ENCODE results near the gene TBCD.
"Not testable (repeated sequence)": the region's sequence is repeated elsewhere in the genome, so short reads cannot be mapped to it uniquely, and the experiment has no call there.

TBCD gene

DNA sequence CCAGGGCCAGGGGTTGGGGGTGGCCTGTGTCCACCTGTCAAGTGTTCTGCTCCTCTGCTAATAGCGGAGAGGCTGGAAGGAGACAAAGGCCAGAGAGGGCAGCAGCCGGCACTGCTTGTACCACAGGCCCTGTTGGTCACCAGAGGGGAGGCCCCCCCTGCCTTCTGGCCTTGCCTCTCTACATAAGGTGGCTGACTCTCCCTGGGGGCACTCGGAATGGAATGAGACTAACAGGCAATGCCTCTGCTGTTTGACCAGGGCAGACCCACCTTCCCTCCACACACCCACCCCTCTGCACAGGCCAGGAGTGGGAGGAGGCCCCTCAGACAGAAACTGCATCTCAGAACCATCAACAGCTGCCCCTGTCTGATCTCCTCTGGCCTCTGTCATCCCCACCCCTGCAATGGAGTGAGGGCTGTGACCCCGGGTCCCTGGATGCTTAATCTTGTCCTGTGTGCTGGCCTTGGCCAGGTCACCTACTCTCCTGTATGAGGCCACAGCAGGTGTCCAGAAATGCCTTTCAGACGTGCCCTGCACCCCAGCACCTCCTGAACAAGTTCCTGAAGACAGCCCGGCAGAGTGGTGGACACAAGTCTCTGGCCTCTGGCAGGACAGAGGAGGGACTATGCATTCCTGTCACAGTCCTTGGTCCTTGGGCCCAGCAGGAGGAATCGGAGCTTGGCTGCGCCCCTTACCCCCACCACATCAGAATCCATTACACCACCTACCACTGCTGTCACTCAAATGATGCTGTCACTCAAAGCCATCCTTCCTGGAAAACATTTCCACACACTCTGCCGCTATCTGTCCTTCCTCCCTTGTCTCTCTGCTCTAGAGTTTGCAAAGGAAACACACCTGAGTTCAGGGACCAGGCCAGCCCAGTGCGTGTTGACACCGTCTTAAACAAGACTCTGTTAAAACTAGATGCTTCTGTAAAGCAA lies 195.5 kb downstream of the TBCD start:
- no peak overlapping the region for H3K4me3 ChIP-seq (ENCODE audit: low read length)
- TF ChIP-seq ZNF274 (IDR thresholded peaks at IDR 0.05; ENCODE audit: low read depth, low read length) = no peak

DNA sequence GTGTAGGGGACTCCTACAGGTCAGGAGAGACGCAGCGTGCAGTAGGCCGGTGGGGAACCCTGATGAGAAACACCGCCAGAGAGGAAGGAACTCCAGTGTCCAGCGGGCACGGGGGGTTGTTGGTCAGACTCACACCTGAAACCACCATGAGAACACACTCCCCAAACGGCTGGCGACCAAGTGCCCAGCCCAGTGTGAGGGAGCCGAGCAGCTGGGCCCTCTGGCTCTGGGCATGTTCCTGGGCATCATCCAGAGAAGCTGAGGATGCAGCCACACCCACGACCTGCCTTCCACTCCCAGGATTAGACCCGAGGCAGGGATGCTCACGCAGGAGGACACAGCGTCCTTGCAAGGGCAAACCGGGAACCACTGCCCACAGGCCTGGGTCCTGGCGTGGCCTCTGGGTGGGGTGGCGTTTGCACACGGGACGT lies 196.2 kb downstream of the TBCD start:
- TF ChIP-seq ZNF274 (IDR thresholded peaks at IDR 0.05; ENCODE audit: low read depth, low read length) = no peak
- H3K4me3 ChIP-seq (ENCODE audit: low read length) = no peak overlapping the region

DNA sequence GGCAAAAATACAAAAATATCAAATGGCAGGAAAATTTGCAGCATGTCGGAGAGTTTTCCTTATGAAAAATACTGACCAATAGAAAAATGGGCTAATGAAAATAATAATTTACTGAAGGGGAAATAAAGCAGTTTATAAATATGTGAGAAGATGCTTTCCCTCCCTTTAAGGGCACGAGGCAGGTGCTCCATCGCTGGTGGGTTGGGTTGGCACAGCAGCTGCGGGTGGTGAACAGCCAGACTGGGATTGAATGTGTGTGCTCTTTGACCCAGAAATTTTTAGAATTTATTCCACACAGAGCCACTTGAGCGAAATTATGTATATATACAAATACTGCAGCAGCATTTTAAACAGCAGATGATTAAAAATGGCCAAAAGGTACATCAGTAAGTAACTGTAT lies 197.1 kb downstream of the TBCD start:
- H3K4me3 ChIP-seq (ENCODE audit: low read length) = no peak overlapping the region
- no peak for TF ChIP-seq ZNF274 (IDR thresholded peaks at IDR 0.05; ENCODE audit: low read depth, low read length)

DNA sequence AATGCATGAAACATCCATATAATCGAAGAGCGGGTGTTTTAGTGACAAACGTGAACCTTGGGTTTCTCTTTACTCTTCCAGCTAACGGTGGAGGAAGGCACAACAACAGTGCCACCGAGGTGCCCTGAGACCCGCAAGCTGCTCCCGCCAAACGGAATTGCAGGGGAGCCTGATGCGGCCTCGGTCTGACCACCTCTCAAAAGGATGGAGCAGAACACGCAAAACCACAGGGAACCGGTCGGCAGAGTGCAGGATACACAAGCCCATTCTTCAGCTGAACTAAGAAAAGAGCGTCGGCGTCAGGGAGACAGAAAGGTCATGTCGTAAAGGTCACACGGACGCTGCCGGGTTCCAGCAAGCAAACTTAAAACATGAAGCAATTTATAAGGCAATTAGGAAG lies 197.5 kb downstream of the TBCD start:
- no peak for TF ChIP-seq ZNF274 (IDR thresholded peaks at IDR 0.05; ENCODE audit: low read depth, low read length)
- H3K4me3 ChIP-seq (ENCODE audit: low read length) = no peak overlapping the region

DNA sequence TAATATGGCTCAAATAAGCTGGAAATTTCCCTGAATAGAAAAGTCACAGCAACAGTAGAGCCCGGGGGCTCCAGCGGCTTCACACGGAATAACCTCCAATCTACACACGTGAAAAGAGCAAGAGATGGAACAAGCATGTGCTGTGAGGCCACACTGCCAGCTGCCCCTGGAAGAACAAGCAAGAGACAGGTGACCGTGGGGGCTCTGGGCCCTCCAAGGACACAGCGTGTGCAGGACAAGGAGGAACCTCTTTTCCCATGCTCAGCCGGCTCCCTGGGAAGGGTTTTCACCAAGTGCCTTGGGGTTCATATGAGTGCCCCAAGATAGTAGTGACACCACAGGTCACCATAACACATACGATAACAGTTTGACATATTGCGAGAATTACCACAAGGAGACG lies 198.1 kb downstream of the TBCD start:
- no peak for TF ChIP-seq ZNF274 (IDR thresholded peaks at IDR 0.05; ENCODE audit: low read depth, low read length)
- H3K4me3 ChIP-seq (ENCODE audit: low read length) = no peak overlapping the region

DNA sequence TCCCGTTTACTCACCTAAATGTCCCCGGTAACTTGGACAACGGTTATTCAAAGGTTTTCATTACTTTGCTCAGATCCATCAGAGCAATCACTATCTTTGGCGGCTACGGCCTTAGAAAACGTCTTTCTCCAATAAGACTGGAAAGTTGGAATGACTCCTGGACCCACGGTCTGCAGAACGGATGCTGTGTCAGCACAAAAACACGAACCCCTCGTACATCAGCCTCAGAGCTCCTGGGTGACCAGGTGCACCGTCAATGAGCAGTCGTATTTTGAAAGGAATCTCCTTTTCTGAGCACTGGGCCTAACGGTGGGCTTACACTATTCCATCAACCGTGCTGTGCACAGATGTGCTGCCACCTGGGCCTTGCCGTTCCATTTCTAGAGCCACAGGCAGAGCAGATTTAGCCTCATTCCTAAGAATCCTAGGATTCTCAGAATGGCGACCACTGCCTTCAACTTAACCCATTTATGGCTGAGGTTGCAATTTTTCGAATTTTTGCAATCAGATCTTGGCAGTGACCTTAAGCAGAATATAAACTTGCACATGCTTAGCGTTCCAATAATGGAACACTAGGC lies 198.7 kb downstream of the TBCD start:
- no peak for TF ChIP-seq ZNF274 (IDR thresholded peaks at IDR 0.05; ENCODE audit: low read depth, low read length)

DNA sequence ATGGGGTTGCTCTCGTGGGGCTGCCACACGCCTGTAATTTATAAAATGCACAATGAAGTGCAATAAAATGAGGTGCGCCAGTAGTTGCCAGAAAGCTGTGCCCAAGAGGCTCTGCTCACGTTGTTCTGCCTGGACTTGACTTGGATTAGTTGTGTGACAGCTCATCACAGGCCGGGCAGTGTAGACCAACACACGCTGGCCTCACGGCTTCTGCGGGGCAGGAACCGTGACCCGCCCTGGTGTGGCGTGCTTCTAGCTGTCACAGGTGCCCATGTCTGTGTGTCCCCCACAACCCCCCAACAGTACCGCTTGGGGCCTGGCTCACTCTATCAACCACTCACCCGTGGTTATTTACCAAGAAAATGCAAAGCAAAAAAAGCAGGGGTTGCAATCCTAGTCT lies 200.2 kb downstream of the TBCD start:
- H3K4me3 ChIP-seq (ENCODE audit: low read length) = no peak overlapping the region
- no peak for TF ChIP-seq ZNF274 (IDR thresholded peaks at IDR 0.05; ENCODE audit: low read depth, low read length)

More for the DNA sequence above, 198.7 kb downstream of the TBCD start:
- H3K4me3 ChIP-seq (ENCODE audit: low read length) = no peak overlapping the region

DNA sequence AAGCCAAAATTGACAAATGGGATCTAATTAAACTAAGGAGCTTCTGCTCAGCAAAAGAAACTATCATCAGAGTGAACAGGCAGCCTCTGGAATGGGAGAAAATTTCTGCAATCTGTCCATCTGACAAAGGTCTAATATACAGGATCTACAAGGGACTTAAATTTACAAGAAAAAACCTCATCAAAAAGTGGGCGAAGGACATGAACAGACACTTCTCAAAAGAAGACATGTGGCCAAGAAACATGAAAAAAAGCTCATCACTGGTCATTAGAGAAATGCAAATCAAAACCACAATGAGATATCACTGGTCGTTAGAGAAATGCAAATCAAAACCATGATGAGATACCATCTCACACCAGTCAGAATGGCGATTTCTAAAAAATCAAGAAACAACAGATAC lies 203.2 kb downstream of the TBCD start:
- H3K4me3 ChIP-seq (ENCODE audit: low read length) = not testable (repeated sequence)

DNA sequence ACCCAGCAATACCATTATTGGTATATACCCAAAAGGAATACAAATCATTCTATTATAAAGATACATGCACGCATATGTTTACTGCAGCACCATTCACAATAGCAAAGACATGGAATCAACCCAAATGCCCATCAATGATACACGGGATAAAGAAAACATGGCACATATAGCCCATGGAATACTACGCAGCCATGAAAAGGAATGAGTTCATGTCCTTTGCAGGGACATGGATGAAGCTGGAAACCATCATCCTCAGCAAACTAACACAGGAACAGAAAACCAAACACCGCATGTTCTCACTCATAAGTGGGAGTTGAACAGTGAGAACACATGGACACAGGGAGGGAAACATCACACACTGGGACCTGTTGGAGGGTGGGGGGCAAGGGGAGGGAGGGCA lies 203.8 kb downstream of the TBCD start:
- H3K4me3 ChIP-seq (ENCODE audit: low read length) = not testable (repeated sequence)

DNA sequence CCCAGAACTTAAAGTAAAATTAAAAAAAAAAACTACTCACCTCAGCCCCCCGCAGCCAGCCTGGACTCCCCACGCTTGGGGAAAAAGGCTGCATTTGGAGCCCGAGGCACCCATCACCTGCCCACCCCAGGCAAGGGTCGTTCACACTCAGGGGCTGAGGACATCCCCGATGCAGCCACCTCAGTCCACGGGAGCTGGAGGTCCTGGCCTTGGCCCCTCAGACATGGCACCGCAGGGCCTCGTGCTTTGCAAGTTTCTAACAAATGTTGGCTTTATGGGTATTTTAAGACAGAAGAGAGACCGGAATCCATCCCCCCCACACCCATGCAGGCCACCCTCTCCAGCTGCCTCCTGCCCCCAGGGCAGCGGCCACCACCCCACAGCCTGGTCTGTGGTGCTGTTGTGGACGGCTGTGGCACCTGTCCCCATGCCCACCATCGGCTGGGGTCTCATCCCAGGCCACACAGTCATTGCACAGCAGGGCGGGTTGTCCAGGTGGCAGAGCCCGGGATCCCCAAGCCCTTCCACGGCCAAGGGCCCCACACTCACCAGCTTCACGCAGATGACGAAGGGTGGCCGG lies 204.4 kb downstream of the TBCD start:
- no peak overlapping the region for H3K4me3 ChIP-seq (ENCODE audit: low read length)

DNA sequence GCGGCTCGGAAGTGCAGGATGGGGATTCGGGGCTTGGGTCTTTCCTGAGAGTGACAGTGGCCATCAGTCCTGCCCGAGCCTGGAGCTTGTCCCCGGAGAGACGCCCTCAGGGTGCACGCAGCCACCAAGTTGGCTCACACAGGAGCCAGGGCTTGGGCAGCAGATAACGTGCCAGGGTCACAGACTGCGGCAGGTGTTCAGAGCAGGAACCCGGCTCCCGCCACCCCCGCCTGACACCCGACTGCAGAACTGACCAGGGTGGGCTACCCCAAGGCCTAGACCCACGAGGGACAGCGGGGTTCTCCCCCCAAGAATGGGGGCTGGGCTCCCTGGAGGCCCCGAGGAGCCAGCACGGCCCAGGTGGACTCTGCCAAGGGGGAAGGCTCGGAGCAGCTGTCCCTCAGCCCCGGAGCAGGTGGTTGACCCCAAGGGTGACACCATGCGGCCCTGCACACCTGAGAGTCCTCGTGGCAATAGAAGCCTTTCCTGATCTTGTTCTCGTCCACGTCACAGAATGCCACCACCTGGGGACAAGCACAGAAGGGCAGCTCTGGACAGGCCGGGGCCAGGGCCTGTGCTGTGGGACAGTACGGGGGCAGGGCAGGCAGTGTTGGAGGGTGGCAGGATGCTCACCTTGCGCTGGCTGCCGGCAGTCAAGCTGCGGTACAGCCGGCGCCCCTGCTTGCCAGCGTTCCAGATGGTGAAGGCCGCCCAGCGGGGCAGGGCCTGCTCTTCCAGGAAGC lies 205.0 kb downstream of the TBCD start:
- no peak overlapping the region for H3K4me3 ChIP-seq (ENCODE audit: low read length)
- TF ChIP-seq ZNF274 (IDR thresholded peaks at IDR 0.05; ENCODE audit: low read depth, low read length) = no peak

More for the DNA sequence above, 204.4 kb downstream of the TBCD start:
- no peak for TF ChIP-seq ZNF274 (IDR thresholded peaks at IDR 0.05; ENCODE audit: low read depth, low read length)

DNA sequence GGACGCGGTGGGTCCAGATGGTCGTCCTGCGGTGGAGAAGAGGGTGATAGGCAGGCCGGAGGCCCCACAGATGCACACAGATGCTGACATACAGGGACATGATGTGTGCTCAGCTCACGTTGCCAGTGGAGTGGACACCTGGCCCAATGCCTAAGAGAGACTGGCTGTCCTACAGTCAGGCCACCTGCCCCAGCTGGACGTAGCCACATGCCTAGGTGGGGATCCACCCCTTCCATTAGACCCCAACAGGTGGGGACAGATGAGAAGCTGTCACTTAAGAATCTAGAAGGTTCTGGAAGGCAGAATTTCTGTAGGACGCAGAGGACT lies 205.6 kb downstream of the TBCD start:
- no peak overlapping the region for H3K4me3 ChIP-seq (ENCODE audit: low read length)
- TF ChIP-seq ZNF274 (IDR thresholded peaks at IDR 0.05; ENCODE audit: low read depth, low read length) = no peak

DNA sequence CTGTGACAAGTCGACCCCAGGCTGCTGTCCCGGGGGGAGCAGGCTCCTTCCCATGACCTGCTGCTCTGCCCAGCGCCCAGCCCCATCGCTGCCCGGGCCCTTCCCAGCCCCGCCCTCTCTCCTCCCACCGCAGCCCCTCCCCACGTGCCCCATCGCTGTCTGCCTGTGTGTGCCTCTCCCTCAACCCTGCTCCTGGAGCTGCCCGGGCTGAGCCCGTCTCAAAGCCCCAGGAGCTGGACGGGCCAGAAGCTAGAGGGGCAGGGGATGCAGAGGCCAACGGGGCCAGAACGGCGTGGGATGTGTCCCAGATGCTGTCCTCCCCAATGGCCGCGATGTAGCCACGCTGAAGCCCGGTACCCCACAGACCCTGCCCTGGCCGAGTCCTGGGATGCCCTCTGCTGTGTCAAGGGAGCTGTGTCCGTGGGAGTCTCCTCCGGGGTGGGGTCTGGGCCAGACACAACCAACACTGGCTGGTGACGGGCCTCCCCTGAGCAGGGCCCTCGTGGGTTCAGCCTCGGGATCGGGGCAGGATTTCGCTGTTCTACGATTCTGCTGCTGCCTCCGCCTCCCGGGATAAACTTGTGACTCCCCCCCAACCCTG lies 206.2 kb downstream of the TBCD start:
- no peak overlapping the region for H3K4me3 ChIP-seq (ENCODE audit: low read length)
- no peak for TF ChIP-seq ZNF274 (IDR thresholded peaks at IDR 0.05; ENCODE audit: low read depth, low read length)

DNA sequence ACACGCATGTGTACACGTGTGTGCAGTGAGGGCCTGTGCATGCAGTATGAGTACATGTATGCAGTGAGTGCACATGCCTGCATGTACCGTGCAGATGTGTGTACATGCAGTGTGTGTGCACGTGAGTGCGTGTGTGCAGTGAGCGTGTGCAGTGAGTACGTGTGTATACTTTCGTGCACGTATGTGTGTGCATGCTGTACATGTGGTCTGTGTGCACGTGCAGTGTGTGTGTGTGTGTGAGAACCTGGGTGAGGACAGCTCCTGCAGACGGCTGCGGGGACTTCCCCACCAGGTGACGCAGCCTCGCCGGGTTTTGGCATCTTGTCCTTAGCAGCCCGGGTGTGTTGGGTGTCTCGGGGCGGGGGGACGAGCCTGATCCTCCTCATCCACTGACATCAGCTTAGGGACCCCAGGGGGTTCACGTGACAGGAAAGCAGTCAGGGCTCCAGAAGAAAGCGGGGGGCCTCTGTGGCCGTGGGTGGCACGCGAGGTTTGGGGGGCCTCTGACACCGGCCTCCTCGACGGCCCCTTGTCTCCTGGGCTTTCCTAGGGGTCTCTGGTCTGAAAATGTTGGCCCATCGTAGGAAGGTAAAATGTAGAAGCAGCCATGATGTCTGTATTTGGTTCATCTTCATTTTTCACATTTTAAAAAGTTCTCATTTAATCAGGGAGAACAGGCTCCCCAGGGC lies 207.5 kb downstream of the TBCD start:
- no peak overlapping the region for H3K4me3 ChIP-seq (ENCODE audit: low read length)
- TF ChIP-seq ZNF274 (IDR thresholded peaks at IDR 0.05; ENCODE audit: low read depth, low read length) = no peak

All from GM08714 (cell line).